Caco-2 (cell line): Measurements from ENCODE around the gene CLIP2. TPM values are rescaled to one million over a fixed set of nuclear protein-coding genes. Genes with fewer than 3 reads are reported as not detected.

Source experiments
- BruUV-seq: library from RNA; stranded (reverse); fragments of 400-500 nt; replicated peaks from 2 replicates; lab custom pipeline; 2021; lab: Mats Ljungman, UMichigan
- CTCF ChIA-PET: fragments of 300-600 bp; sonication (Branson Sonifier 250); formaldehyde crosslinking; loops from one replicate; lab custom pipeline; 2022; ENCODE audit warnings: antibody characterized with exemption; lab: Charles Lee
- POLR2A ChIA-PET: fragments of 300-600 bp; sonication (Branson Sonifier 250); formaldehyde crosslinking; loops from one replicate; lab custom pipeline; 2022; ENCODE audit warnings: antibody characterized with exemption; lab: Charles Lee
- DNase-seq, 2 experiments: peaks; one replicate each; pipeline versions ENCODE4 v3.0.0 to v3.0.0-alpha.2; 2020 to 2022
- H3K27me3 ChIP-seq: replicated peaks from 2 replicates; pipeline ENCODE4 v1.6.0; 2011; ENCODE audit warnings: low read length; ENCODE audit not compliant: control insufficient read depth, insufficient read depth
- H3K36me3 ChIP-seq: 2 replicates; pipeline ENCODE4 v1.5.1; 2011; ENCODE audit warnings: low read length; ENCODE audit not compliant: control insufficient read depth, insufficient read depth
- H3K4me1 ChIP-seq: fragments of 250-450 bp; sonication (Bioruptor Pico); 2 replicates; pipeline ENCODE4 v1.5.1; 2020; ENCODE audit warnings: mild to moderate bottlenecking
- H3K4me3 ChIP-seq: 2 replicates; pipeline ENCODE4 v1.5.1; 2011; ENCODE audit warnings: low read depth, mild to moderate bottlenecking, control low read depth, low read length
- H3K9me3 ChIP-seq: fragments of 250-450 bp; sonication (Bioruptor Pico); 2 replicates; pipeline ENCODE4 v1.5.1; 2020; ENCODE audit warnings: mild to moderate bottlenecking, moderate library complexity
- H3K27ac Mint-ChIP-seq: one replicate; pipeline ENCODE4 v1.8.0; 2022; ENCODE audit warnings: mixed read lengths; ENCODE audit not compliant: unreplicated experiment
- H3K27me3 Mint-ChIP-seq: one replicate; pipeline ENCODE4 v1.8.0; 2022; ENCODE audit warnings: mixed read lengths; ENCODE audit not compliant: insufficient read depth, unreplicated experiment
- H3K36me3 Mint-ChIP-seq: one replicate; pipeline ENCODE4 v1.8.0; 2022; ENCODE audit warnings: mild to moderate bottlenecking, mixed read lengths; ENCODE audit not compliant: insufficient read depth, unreplicated experiment
- H3K4me1 Mint-ChIP-seq: one replicate; pipeline ENCODE4 v1.8.0; 2022; ENCODE audit warnings: low read depth, mixed read lengths; ENCODE audit not compliant: unreplicated experiment
- H3K4me3 Mint-ChIP-seq: one replicate; pipeline ENCODE4 v1.8.0; 2022; ENCODE audit warnings: mild to moderate bottlenecking, moderate library complexity, mixed read lengths; ENCODE audit not compliant: unreplicated experiment
- H3K9me3 Mint-ChIP-seq: one replicate; pipeline ENCODE4 v1.8.0; 2022; ENCODE audit warnings: mixed read lengths; ENCODE audit not compliant: unreplicated experiment
- CTCF ChIP-seq, 2 experiments: fragments of 200-600 bp in 1 of 2; IDR thresholded peaks; 1 replicate in 1 of 2; 2 replicates in 1 of 2; pipeline versions ENCODE4 v1.5.1 to v1.8.0; 2011 to 2022; ENCODE audit warnings: antibody characterized with exemption in 1 of 2, control low read depth in 1 of 2, inconsistent platforms in 1 of 2, low read depth in 1 of 2, low read length in 1 of 2, mild to moderate bottlenecking in 1 of 2, moderate library complexity in 1 of 2; ENCODE audit not compliant: insufficient read depth in 1 of 2, severe bottlenecking in 1 of 2, unreplicated experiment in 1 of 2
- intact Hi-C: fragments of 100-400 bp; cut with micrococcal nuclease; formaldehyde crosslinking; loops from one replicate; pipeline ENCODE4 v1.10.0; 2022; ENCODE audit not compliant: unreplicated experiment
- total RNA-seq: library from RNA; stranded (reverse); gene quantifications from 2 replicates; pipeline ENCODE4 v1.2.3, GENCODE V29; 2022

Gene CLIP2
- total RNA-seq, 1 experiment from 2014 or later: 19.5 TPM

DNA sequence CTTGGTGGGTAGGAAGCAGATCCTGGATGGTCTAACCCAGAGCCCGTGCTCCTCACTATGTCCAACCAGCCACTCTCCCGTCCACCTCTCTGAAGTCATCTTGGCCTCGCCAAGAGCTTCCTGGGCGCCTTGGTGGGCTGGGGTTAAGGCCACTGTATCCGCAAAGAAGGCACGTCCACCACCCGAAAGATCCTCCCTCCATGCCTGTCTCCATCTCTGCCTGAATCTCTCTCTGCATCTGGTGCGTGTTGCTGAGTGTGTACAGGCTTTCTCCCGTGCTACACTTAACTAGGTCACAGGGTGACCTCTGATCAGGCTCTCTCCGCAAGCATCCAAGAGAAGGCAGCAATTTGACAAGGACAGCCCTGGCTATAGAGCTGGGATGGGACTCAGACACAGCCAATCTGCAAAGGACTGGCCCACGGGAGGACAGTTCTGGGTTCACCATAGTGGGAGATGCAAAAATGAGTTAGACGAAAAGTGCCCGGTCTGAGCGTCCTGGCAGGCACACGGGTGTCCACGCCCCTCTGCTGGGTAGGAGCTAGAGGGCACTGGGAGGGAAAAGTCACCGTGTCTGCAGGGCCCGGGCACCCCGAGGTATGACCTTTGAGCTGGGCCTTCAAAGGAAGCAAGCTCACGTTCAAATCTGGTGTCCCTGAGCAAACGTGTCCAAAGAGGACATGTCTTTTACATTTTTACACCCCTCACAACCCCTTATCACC lies 25.6 kb upstream of the CLIP2 start:
- peaks cover 7% of the 10 kb centered on the region for H3K36me3 Mint-ChIP-seq
- H3K9me3 Mint-ChIP-seq: no peaks in the 10 kb centered on the region
- ChIA-PET CTCF (interaction anchor here (0.5 to 0.6 kb wide), 2 partner anchors 63 to 194 kb away, joined by 4 read pairs; no protein-coding TSS in a partner anchor), POLR2A (no interaction called here)
- no peak overlapping the region for H3K4me3 ChIP-seq
- H3K9me3 ChIP-seq: no peaks in the 10 kb centered on the region
- intact Hi-C loops: no loop called here
- H3K27me3 Mint-ChIP-seq: no peaks in the 10 kb centered on the region
- H3K27me3 ChIP-seq: no peaks in the 10 kb centered on the region
- no TSS peak for BruUV-seq
- H3K27ac Mint-ChIP-seq: no peak overlapping the region
- no peaks in the 10 kb centered on the region for H3K4me1 Mint-ChIP-seq
- no peak for TF ChIP-seq CTCF (IDR thresholded peaks at IDR 0.05; ENCODE audit: insufficient read depth in 1 of 2, low read depth in 1 of 2, low read length in 1 of 2, severe bottlenecking in 1 of 2, unreplicated experiment in 1 of 2)
- H3K36me3 ChIP-seq: no peaks in the 10 kb centered on the region
- H3K4me1 ChIP-seq: no peaks in the 10 kb centered on the region
- no peak overlapping the region for H3K4me3 Mint-ChIP-seq
- no peak for DNase-seq

DNA sequence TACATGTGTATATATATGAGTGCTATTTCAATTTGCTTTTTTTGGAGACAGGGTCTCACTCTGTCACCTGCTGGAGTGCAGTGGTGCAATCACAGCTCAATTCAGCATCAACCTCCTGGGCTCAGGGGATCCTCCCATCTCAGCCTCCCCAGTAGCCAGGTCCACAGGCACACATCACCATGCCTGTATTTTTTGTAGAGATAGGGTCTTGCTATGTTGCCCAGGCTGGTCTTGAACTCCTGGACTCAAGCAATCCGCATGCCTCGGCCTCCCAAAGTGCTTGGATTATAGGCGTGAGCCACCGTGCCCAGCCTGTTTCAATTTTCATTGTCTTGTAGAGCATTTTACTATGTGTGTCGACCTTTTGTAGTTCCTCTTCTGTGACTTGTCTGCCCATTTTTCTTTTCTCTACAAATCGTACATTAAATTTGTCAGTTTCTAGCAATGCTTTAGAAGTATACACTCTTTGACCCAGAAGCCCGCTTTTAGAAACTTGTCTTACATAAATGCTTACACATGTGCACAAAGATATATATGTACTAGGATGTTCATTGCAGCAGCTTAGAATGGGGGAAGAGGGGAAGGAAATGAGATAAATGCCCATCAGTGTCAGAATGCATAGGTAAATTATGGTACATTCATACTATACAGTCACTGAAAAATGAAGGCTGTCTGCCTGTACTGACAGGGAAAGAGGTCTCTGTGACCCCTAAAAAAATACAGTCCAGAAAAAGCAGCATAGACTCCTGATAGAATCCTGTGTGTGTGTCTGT lies 22.8 kb upstream of the CLIP2 start:
- H3K27me3 ChIP-seq: no peaks in the 10 kb centered on the region
- H3K4me1 Mint-ChIP-seq: no peaks in the 10 kb centered on the region
- H3K9me3 Mint-ChIP-seq: no peaks in the 10 kb centered on the region
- no peaks in the 10 kb centered on the region for H3K4me1 ChIP-seq
- ChIA-PET POLR2A (no interaction called here), CTCF (no interaction called here)
- H3K27me3 Mint-ChIP-seq: no peaks in the 10 kb centered on the region
- no peak overlapping the region for H3K4me3 ChIP-seq
- H3K36me3 Mint-ChIP-seq: peaks cover 7% of the 10 kb centered on the region
- DNase-seq: no peak
- TF ChIP-seq CTCF (IDR thresholded peaks at IDR 0.05; ENCODE audit: insufficient read depth in 1 of 2, low read depth in 1 of 2, low read length in 1 of 2, severe bottlenecking in 1 of 2, unreplicated experiment in 1 of 2): no peak
- no TSS peak for BruUV-seq
- no peaks in the 10 kb centered on the region for H3K36me3 ChIP-seq
- intact Hi-C loops: no loop called here
- no peaks in the 10 kb centered on the region for H3K9me3 ChIP-seq
- no peak overlapping the region for H3K4me3 Mint-ChIP-seq
- no peak overlapping the region for H3K27ac Mint-ChIP-seq

DNA sequence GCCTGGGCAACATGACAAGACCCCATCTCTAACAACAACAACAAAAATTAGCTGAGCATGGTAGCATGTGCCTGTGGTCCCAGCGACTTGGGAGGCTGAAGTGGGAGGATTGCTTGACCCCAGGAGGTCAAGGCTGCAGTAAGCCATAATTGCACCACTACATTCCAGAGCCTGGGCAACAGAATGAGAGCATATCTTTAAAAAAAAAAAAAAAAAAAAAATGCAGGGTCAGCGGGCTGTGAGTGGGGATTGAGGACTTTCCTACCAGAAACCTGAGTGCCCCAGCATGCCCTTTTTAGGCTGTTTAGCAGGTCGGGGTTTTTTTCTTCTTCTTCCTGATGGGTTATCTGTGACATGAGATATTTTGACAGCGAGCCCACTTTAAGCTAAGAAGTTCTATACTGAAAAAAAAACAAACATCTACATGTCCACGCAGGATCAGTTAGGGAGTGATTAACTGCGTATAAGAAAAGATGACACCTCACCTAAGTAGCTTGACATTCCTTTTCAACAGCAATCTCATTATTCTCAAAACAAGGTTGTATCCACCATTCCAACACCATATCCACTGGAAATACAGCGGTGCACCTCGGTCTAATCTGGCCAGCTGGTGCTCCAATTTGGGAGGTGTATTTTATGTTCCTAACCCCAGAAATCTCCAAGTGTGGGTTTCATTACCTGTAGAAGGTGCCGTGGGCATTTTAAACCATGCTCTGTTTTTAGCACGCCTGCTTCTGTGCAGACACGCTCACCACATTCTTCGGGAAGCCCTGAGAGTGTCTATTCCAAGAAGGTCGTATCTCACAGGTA lies 21.2 kb upstream of the CLIP2 start:
- no TSS peak for BruUV-seq
- Histone ChIP-seq H3K4me1 (peaks cover 6% of the 10 kb centered on the region), H3K4me3 (no peak overlapping the region), H3K27me3 (no peaks in the 10 kb centered on the region), H3K9me3 (no peaks in the 10 kb centered on the region), H3K36me3 (no peaks in the 10 kb centered on the region)
- Mint-ChIP-seq H3K27me3 (no peaks in the 10 kb centered on the region), H3K9me3 (no peaks in the 10 kb centered on the region), H3K4me3 (no peak overlapping the region), H3K27ac (no peak overlapping the region), H3K4me1 (no peaks in the 10 kb centered on the region), H3K36me3 (peaks cover 7% of the 10 kb centered on the region)
- ChIA-PET POLR2A (no interaction called here), CTCF (no interaction called here)
- DNase-seq: no peak
- intact Hi-C loops: no loop called here
- no peak for TF ChIP-seq CTCF (IDR thresholded peaks at IDR 0.05; ENCODE audit: insufficient read depth in 1 of 2, low read depth in 1 of 2, low read length in 1 of 2, severe bottlenecking in 1 of 2, unreplicated experiment in 1 of 2)
